GM13976 (cell line): ENCODE results near the gene MRPL23.
A peak's percentile ranks its signal among the peaks of the same experiment; 100 is the strongest.

ENCODE experiments used
- DNase-seq: peaks from one replicate; pipeline ENCODE4 v3.0.0; 2012; ENCODE audit warnings: low spot score
- in situ Hi-C: fragments of 300-500 bp; cut with MboI; formaldehyde crosslinking; loops from one replicate; pipeline ENCODE4 v1.12.0; 2022; ENCODE audit warnings: low sequenced_read_pairs, mixed read lengths, inconsistent platforms; ENCODE audit not compliant: unreplicated experiment
- TF ChIP-seq, protein P1 (sequence below): IDR thresholded peaks from 2 replicates; pipeline ENCODE4 v1.5.1; 2012; ENCODE audit warnings: borderline replicate concordance, mild to moderate bottlenecking; ENCODE audit not compliant: insufficient read depth; ENCODE audit errors: extremely low read depth, missing control alignments, control extremely low read depth

MRPL23 gene

DNA sequence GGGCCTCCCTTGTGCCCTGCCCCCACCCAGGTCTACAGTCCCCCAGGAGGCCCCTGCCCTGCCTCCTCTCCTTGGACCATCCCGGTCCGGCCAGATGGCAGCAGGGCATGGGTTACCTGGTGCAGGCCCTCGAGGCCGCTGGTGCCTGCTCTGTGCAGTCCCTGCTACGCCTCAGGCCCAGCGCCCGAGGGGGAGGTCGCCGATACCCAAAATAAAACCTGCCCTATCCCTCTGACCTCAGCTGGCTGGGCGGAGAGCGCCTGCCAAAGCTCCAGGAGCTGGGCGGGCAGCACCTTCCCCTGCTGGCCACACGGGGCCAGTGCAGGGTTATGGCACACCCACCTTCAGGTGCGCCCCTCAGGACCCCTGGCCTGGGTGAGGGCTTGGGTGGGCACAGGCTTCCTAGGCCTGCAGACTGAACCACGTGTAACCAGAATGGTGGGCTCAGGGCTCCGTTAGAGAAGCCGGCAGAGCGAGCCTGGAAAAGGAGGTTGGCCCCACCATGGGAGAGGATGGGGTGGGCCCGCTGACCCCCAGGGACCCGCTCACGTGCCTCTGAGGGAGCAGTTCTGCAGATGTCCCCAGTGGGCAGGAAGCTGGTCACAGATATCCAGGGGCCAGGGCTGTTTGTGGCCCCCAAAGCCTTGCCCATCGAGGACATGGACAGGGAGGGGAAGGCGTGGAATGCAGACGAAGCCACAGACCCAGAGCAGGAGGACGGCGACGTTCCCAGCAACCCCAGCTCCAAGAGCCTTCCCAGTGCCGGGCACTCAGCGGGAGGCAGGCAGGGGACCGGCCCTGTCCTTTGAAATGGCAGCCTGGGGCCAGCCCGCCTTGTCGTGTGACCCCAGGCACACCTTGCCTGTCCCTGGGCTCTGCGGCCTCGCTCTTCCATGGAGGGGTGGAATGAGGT, 29.4 kb upstream of the MRPL23 start:
- TF ChIP-seq, protein P1, sequence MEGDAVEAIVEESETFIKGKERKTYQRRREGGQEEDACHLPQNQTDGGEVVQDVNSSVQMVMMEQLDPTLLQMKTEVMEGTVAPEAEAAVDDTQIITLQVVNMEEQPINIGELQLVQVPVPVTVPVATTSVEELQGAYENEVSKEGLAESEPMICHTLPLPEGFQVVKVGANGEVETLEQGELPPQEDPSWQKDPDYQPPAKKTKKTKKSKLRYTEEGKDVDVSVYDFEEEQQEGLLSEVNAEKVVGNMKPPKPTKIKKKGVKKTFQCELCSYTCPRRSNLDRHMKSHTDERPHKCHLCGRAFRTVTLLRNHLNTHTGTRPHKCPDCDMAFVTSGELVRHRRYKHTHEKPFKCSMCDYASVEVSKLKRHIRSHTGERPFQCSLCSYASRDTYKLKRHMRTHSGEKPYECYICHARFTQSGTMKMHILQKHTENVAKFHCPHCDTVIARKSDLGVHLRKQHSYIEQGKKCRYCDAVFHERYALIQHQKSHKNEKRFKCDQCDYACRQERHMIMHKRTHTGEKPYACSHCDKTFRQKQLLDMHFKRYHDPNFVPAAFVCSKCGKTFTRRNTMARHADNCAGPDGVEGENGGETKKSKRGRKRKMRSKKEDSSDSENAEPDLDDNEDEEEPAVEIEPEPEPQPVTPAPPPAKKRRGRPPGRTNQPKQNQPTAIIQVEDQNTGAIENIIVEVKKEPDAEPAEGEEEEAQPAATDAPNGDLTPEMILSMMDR, result peak; percentile 43
- DNase-seq, result peak; percentile 68
- in situ Hi-C loops, result loop anchor here (5.0 kb wide), 1 partner anchor 35 kb away; no protein-coding TSS in a partner anchor

DNA sequence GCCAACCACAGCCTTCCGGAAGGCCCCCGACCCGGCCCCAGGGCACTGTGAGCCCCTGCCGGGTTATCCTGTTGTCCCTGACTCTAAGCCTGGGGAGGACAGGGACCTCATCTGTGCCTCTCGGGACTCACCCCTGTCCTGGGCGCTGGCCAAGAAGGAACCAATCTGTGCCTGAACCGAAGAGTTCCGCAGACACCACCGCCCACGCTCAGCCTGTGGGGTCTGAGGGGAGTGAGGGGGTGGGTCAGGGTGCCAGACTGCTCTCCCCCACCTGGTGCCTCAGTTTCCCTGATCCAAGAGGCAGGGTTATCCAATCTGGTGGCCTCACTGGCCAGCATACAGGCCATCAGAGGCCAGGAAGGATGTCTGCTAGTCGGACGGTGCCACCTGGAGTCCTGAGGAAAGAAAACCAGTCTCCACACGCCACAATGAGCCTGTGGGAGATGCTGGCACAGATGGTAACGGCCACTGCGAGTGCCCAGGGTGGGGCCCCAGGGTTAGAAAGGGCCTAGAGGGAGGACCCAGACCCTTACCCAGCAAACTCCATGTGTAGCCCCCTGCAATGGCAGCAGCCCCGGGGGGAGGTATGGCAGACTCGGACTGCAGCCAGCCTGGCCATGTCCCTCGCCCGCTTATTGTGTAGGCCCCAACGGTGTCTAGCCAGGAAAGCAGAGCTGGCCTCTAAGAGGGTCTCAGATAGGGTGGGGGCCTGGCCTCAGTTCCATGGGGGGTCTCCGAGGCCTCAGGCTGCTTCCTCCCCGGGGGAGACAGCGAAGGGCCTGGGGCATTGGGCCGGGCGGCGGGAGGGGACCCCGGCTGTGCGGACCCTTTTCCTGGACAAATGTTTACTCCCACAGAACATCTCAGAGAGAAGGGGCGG, 28.5 kb upstream of the MRPL23 start:
- TF ChIP-seq, protein P1, result peak; percentile 16
- in situ Hi-C loops, result loop anchor here (5.0 kb wide), 1 partner anchor 36 kb away; no protein-coding TSS in a partner anchor
- peak; percentile 51 for DNase-seq

DNA sequence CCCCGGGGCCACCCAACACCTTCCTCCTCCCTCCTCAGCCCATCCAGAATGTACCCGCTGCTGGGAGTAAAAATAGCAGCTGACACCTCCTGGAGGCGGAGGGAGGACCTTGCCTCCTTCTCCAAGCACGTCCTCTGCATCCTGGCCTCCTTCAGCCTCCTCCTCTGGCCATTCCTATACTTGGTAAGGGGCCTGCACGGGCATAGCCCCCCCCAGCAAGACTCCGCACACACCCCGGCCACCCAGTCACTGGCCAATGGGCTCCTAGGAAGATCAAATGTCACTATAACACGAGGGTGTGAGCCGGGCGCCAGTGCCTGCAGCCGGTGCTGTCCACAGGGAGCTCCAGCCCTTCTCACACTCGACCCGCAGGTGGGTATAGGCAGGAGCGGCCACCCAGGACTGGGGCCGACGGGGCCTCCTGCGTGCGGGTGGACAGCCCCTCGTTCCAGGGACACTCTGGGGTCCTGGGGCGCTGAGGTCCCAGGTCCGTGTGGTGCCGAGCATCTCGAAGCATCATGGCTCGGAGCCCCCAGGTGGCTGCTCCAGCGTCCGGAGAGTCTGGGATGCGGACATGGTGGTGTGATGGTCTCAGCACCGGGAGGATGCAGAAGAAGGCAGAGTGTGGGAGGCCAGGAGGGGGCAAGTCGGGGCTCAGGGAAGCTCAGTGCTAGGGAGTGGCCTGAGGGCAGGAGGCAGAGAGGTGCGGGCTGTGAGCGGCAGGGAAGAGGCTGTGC, 27.6 kb upstream of the MRPL23 start, which contains the start of gene TNNT3:
Gene TNNT3 (plus strand): TSS at position 313 of the 737 bp plus-strand sequence. CDS start 3,172 bp downstream, outside the sequence.
- in situ Hi-C loops, result loop anchor here (5.0 kb wide), 1 partner anchor 37 kb away; no protein-coding TSS in a partner anchor
- TF ChIP-seq, protein P1, result no peak
- peak; percentile 53 for DNase-seq

DNA sequence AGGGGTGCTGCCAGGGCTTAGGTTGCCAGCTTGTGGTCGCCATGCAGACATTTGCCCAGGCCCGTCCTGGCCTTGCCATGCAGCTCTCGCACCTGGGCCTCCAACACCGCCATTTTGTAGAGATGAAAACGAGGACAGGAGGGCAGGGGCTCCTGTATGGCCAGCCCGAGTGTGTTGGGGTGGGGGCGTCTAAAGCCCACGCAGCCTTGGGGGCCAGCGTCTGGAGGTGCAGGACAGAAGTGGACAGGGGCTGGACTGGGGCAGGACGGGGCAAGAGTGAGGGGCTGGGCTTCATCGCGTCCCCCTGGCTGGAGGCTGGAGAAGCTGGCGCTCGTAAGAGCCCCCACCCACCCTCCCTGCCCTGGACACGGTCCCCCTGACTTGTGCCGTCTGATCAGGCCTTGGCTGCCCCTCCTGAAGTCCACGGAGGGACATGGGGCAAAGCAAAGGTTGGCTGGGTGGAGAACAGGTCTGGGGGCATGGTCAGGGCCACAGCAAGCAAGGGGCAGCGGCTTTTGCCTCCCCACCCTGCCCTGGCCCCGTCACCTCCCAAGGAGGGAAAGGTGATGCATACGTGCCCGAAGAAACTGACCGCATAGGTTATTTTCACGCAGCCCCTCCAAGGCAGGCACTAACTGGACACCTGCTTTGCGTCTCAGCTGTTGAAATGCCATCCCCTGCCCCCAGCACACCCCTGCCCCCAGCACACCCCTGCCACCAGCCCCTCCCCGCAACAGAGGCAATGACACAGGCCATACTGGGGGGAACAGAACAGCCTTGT, 26.8 kb upstream of the MRPL23 start:
- TF ChIP-seq, protein P1, result no peak
- in situ Hi-C loops, result no loop called here
- DNase-seq, result no peak

DNA sequence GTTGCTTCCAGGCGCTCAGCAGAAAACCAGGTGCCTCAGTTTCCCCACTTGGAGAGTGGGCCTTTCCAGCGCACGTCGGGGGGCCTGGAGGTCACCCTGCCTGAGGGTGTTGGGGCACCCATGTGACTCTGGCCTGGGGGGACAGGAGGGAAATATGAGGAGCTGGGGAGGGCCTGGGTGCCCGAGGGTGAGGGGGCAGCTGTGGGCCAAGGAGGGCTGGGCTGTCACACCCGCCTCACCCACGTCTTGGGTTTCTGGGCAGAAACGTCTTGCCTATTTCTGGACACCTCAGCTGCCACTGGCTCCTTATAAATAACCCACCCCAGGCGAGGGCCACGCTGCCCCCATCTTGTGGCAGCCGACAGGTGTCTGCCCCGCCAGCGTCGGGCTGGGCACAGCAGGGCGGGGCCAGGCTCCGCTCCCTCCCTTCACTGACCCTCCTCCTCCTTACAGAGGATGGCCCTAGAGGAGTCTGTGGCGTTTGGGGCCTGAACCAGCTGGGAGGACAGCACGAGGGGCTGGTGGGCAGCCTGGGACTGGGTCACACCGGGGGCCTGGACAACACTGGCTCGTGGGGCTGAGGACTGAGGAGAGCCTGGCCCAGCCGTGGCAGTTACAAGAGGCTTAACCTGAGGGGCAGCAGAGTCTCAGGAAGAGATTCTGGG, 26.1 kb upstream of the MRPL23 start:
- DNase-seq, result peak; percentile 46
- in situ Hi-C loops, result no loop called here
- TF ChIP-seq, protein P1, result no peak
